ENCODE measurements around the gene EEIG2. TPM values are rescaled to one million over a fixed set of nuclear protein-coding genes. Genes with fewer than 3 reads are reported as not detected.
A peak's percentile ranks its signal among the peaks of the same experiment; 100 is the strongest.
"Not testable (repeated sequence)": the region's sequence is repeated elsewhere in the genome, so short reads cannot be mapped to it uniquely, and the experiment has no call there.

EEIG2 gene
- total RNA-seq (1 to 10 TPM in 3 of 4 donors, under 1 TPM in 1; 0.90 to 2.1 (median 1.3) TPM), polyA plus RNA-seq (1 to 10 TPM in 1 of 3 donors, under 1 TPM in 2; 0.51 to 1.5 (median 0.53) TPM)
- long read RNA-seq, donor 1, full-length matches to known transcripts, result 2 of 3 reads
- long read RNA-seq, donor 1, partial matches to known transcripts, result 1 of 3 reads
- long read RNA-seq, donor 1, other reads (novel, unspliced or antisense), result 0 of 3 reads
- long read RNA-seq, donor 2, partial matches to known transcripts, result 0 of 1 reads
- long read RNA-seq, donor 2, other reads (novel, unspliced or antisense), result 1 of 1 reads

- intact Hi-C loops (cut with DNase I), result loop anchor here in 1 of 2 donors (10.0 kb wide), 1 partner anchor 75 kb away; no protein-coding TSS in a partner anchor
- peak within 1 kb of the TSS; percentile 74 for H3K4me3 ChIP-seq
- TF ChIP-seq CTCF (IDR thresholded peaks at IDR 0.05), result peak; percentile 74
- no peaks in the 10 kb centered on the region for H3K27me3 ChIP-seq (ENCODE audit: insufficient read depth in 3 of 3, low read length in 2 of 3)
- ATAC-seq, result peak; percentile 90 to 98 (median 96)
- 13 to 23% (median 21%) methylated on average over 35 to 59 of the region's 59 CpGs for WGBS, 3 donors
- peak; percentile 84 to 89 for DNase-seq
- no peaks in the 10 kb centered on the region for H3K9me3 ChIP-seq
- H3K27ac ChIP-seq, result peak within 1 kb of the TSS; percentile 21
- H3K4me1 ChIP-seq, result no peaks in the 10 kb centered on the region
- H3K36me3 ChIP-seq (ENCODE audit: insufficient read depth in 1 of 2, low read depth in 1 of 2), result no peaks in the 10 kb centered on the region
These were observed at the start of gene EEIG2 for GRCh38 chr1:108559215-108560186. EEIG2 (plus strand) TSS chr1:108560100; CDS start chr1:108560429, 329 bp downstream.

DNA sequence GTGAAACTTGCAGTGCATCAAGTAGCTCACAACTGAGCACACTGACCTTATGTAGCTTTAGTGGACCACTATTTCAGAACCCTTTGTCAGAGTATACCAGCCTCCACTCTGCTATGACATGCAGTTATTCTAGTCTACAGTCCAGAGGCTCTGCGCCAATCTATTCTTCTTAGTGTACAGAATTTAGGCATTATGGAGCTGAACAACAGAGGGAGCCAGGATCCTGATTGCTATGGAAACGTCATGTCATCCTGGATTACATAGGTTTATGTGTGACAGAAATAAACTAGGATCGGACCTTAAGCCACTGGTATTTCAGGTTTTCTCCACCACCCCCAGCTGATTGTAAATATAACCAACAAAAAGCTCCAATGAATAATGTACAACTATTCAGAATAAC, 48.1 kb upstream of the EEIG2 start:
- DNase-seq (no peak), ATAC-seq (no peak)
- no peak for TF ChIP-seq CTCF (IDR thresholded peaks at IDR 0.05)
- intact Hi-C loops (cut with DNase I), result loop anchor here in 1 of 2 donors (2.0 kb wide), 1 partner anchor 131 kb away; no protein-coding TSS in a partner anchor
- H3K27ac ChIP-seq, result no peak overlapping the region
- H3K4me1 ChIP-seq, result no peaks in the 10 kb centered on the region
- H3K36me3 ChIP-seq (ENCODE audit: insufficient read depth in 1 of 2, low read depth in 1 of 2), result no peaks in the 10 kb centered on the region
- no peaks in the 10 kb centered on the region for H3K9me3 ChIP-seq
- WGBS, 3 donors, result 36 to 42% (median 36%) methylated on average over 3 of the region's 3 CpGs
- no peak overlapping the region for H3K4me3 ChIP-seq
- no peaks in the 10 kb centered on the region for H3K27me3 ChIP-seq (ENCODE audit: insufficient read depth in 3 of 3, low read length in 2 of 3)

GRCh38 chr1:108512239-108513043, 47.5 kb upstream of the EEIG2 start:
- Histone ChIP-seq H3K36me3 (ENCODE audit: insufficient read depth in 1 of 2, low read depth in 1 of 2) (no peaks in the 10 kb centered on the region), H3K9me3 (no peaks in the 10 kb centered on the region), H3K27ac (no peak overlapping the region), H3K27me3 (ENCODE audit: insufficient read depth in 3 of 3, low read length in 2 of 3) (no peaks in the 10 kb centered on the region), H3K4me1 (no peaks in the 10 kb centered on the region), H3K4me3 (no peak overlapping the region)
- intact Hi-C loops (cut with DNase I), result loop anchor here in 1 of 2 donors (2.0 kb wide), 1 partner anchor 130 kb away; no protein-coding TSS in a partner anchor
- no peak for ATAC-seq
- TF ChIP-seq CTCF (IDR thresholded peaks at IDR 0.05), result peak; percentile 75
- 55 to 59% (median 57%) methylated on average over 6 of the region's 6 CpGs for WGBS, 3 donors
- DNase-seq, result no peak

DNA sequence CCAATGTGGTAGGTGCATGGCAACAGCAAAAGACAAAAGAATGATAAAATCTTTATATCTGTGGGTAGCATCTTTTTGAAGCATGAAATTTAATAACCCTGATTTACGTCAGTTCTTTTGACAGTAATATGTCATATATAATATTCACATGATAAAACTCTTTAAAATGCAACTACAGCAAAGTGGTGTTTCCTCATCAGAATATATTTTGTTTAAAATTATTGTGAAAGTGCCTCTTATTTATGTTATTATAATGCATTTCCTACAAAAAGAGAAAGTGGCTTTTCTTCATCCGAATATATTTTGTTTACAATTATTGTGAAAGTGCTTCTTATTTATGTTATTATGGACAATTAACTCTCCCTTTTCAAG, 46.9 kb upstream of the EEIG2 start:
- Histone ChIP-seq H3K27ac (no peak overlapping the region), H3K27me3 (ENCODE audit: insufficient read depth in 3 of 3, low read length in 2 of 3) (no peaks in the 10 kb centered on the region), H3K9me3 (no peaks in the 10 kb centered on the region), H3K36me3 (ENCODE audit: insufficient read depth in 1 of 2, low read depth in 1 of 2) (no peaks in the 10 kb centered on the region), H3K4me3 (no peak overlapping the region), H3K4me1 (no peaks in the 10 kb centered on the region)
- DNase-seq, result no peak
- ATAC-seq, result no peak
- TF ChIP-seq CTCF (IDR thresholded peaks at IDR 0.05), result no peak
- 61 to 83% (median 65%) methylated on average over 2 of the region's 2 CpGs for WGBS, 3 donors
- intact Hi-C loops (cut with DNase I), result loop anchor here in 1 of 2 donors (2.0 kb wide), 1 partner anchor 130 kb away; no protein-coding TSS in a partner anchor

GRCh38 chr1:108513914-108514313, 46.0 kb upstream of the EEIG2 start:
- H3K4me1 ChIP-seq; DNase-seq; H3K27me3 ChIP-seq (ENCODE audit: insufficient read depth in 3 of 3, low read length in 2 of 3); H3K4me3 ChIP-seq; H3K27ac ChIP-seq; H3K9me3 ChIP-seq; H3K36me3 ChIP-seq (ENCODE audit: insufficient read depth in 1 of 2, low read depth in 1 of 2); ATAC-seq: not testable (repeated sequence)
- WGBS, 3 donors, result 87 to 95% (median 92%) methylated on average over 2 of the region's 2 CpGs
- intact Hi-C loops (cut with DNase I), result loop anchor here in 1 of 2 donors (2.0 kb wide), 1 partner anchor 129 kb away; no protein-coding TSS in a partner anchor

- intact Hi-C loops (cut with DNase I), result loop anchor here in 1 of 2 donors (5.0 kb wide), 1 partner anchor 125 kb away; no protein-coding TSS in a partner anchor
- not testable (repeated sequence) for H3K9me3 ChIP-seq; H3K27me3 ChIP-seq (ENCODE audit: insufficient read depth in 3 of 3, low read length in 2 of 3); H3K27ac ChIP-seq; H3K4me3 ChIP-seq; H3K4me1 ChIP-seq; ATAC-seq; DNase-seq; H3K36me3 ChIP-seq (ENCODE audit: insufficient read depth in 1 of 2, low read depth in 1 of 2)
- 46 to 60% (median 48%) methylated on average over 6 of the region's 6 CpGs for WGBS, 3 donors
These were observed 42.5 kb upstream of the EEIG2 start for GRCh38 chr1:108517301-108517897.

Data from psoas muscle (tissue), 8 donors.